HG03439 (cell line): Measurements from ENCODE around the gene DCAF17.
"Not testable (repeated sequence)": the region's sequence is repeated elsewhere in the genome, so short reads cannot be mapped to it uniquely, and the experiment has no call there.

Experiments
- ATAC-seq: cut with Tn5 transposase; IDR thresholded peaks from one replicate; pipeline ENCODE4 v1.9.1; 2021; ENCODE audit warnings: mild to moderate bottlenecking, moderate library complexity; ENCODE audit not compliant: unreplicated experiment

DCAF17 gene

DNA sequence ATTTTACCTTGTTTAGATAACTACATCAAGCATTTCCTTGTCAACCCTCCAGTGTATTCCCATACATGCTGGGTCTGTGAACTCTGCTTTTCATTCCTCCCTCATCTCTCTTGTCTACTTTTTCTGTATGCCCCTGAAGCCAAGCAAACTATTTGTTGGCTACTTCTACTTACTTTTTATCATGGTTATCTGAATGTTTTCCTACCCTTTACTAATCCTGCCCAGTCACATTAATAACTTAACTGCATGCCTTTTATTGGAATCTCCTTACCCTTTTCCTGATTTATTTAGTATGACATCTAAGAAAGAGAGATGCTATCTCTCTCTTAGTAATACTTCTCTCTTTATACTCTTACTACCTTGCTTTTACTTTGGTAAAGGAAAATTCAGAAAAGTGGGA is 17.0 kb downstream of the DCAF17 start:
- ATAC-seq = no peak

- no peak for ATAC-seq
Observed at GRCh38 chr2:171452773-171453172, 18.7 kb downstream of the DCAF17 start.

- no peak for ATAC-seq
Observed at GRCh38 chr2:171459498-171459897, 25.5 kb downstream of the DCAF17 start.

DNA sequence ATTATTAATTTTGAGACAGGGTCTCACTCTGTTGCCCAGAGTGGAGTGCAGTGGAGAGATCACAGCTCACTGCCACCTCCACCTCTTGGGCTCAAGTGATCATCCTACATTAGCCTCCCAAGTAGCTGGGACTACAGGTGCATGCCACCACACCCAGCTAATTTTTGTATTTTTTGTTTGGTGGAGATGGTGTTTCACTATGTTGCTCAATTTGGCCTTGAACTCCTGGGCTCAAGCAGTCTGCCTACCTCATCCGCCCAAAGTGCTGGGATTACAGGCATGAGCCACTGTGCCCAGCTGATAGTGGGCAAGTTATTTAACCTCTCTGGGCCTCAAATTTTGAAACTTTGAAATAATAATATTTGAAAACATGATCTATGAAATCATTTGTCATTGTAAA is 26.5 kb downstream of the DCAF17 start:
- no peak for ATAC-seq

GRCh38 chr2:171469176-171469575 is 35.1 kb downstream of the DCAF17 start:
- no peak for ATAC-seq

GRCh38 chr2:171470129-171470528 is 36.1 kb downstream of the DCAF17 start:
- ATAC-seq = no peak

DNA sequence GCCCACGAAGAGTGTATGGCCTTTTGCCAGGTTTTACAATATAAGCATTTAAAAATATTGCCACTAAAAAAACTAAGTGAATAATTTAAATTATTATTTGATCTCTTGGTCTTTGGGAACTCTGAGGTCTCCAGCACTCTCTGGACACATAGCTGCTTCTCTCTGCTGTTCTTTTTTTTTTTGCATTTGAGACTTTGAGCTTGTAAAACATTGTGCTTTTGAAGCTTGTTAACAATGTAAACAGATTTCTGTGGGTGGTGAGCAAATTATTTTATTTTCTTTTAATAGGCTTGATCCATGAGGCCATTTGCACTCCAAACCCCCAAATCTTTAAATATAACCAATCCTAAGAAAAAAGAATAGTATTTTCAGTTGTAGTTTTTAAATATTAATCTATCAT is 42.0 kb downstream of the DCAF17 start:
- ATAC-seq = no peak

GRCh38 chr2:171478345-171478744 is 44.3 kb downstream of the DCAF17 start:
- ATAC-seq = no peak

GRCh38 chr2:171479154-171479814 is 45.3 kb downstream of the DCAF17 start:
- no peak for ATAC-seq

- ATAC-seq = no peak
Observed at GRCh38 chr2:171480908-171481307, 46.9 kb downstream of the DCAF17 start.

- ATAC-seq = no peak
Observed at GRCh38 chr2:171482308-171482707, 48.3 kb downstream of the DCAF17 start.

GRCh38 chr2:171482877-171483276 is 48.9 kb downstream of the DCAF17 start:
- no peak for ATAC-seq

DNA sequence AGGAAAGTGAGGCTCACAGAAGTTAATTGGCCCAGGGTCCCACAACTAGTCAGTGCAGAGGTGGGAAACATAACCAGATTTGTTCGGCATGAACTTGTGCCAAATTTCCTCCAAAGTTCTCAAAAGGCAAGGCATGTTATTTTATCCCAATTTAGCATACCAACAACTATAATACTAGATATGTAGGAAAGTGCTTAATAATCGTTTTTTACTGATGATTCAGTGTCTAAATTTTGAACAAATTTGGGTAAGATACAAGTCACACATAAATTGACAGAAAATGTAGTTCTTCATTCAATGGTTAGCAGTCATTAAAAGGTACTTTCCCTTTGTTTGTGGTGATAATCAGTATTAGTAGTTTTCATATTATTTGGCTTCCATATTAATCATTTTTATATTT is 49.8 kb downstream of the DCAF17 start:
- ATAC-seq = no peak

DNA sequence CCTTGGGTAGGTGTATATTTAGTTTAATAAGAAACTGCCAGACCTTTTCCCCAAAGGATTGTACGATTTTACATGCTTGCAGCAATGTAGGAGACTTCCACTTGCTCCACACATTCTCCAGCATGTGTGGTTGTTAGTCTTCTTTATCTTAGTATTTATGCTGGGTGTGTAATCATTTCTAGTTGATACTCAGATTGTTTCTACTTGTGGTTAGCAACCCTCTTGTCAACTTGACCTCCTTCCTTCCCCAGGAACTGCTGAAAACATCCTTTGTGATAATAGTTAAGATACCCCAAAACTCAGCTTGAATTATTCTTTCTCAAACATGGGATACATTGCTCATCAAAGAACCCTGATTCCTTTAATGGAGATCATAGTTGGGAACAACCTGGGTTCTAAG is 51.1 kb downstream of the DCAF17 start:
- ATAC-seq = no peak

DNA sequence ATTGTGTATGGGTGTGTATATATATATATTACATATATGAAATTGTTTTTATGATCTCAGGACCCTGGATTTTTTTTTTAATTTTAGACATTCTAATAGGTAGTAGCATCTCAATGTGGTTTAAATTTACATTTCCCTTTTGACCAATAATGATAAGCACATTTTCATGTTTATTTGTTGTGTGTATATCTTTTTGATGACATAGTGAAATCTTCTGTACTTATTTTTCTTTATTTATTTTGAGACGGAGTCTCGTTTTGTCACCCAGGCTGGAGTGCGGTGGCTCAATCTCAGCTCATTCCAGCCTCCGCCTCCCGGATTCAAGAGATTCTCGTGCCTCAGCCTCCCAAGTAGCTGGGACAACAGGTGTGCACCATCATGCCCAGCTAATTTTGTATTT is 53.2 kb downstream of the DCAF17 start:
- ATAC-seq = no peak

GRCh38 chr2:171487803-171488259 is 53.8 kb downstream of the DCAF17 start:
- ATAC-seq = no peak

GRCh38 chr2:171490577-171490976 is 56.6 kb downstream of the DCAF17 start:
- ATAC-seq = no peak

DNA sequence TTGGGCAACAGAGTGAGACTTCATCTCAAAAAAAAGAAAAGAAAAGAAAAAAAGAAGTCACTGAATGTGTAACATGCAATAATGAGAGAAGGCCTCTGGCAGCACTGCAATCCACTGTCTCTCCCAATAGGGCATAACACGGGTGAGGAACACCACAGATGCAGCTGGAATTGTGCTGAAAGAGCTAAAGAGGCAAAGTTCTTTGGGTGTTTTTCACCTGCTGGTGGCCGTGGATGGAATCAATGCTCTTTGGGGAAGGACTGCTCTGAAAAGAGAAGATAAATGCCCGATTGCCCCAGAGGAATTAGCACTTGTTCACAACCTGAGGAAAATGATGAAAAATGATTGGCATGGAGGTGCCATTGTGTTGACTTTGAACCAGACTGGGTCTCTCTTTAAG is 57.3 kb downstream of the DCAF17 start:
- ATAC-seq = no peak

DNA sequence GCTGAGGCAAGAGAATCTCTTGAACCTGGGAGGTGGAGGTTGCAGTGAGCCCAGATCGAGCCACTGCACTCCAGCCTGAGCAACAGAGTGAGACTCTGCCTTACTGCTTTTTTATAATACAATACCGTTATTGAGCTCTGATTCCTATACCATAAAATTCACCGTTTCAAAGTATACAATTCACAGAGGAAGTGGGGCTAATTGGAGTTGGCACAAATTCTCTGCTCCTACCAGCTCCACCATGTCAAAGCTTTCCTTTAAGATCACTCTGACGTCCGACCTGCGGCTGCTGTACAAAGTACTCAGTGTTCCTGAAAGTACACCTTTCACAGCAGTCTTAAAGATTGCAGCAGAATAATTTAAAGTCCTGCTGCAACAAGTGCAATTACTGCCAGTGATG is 58.6 kb downstream of the DCAF17 start:
- no peak for ATAC-seq

DNA sequence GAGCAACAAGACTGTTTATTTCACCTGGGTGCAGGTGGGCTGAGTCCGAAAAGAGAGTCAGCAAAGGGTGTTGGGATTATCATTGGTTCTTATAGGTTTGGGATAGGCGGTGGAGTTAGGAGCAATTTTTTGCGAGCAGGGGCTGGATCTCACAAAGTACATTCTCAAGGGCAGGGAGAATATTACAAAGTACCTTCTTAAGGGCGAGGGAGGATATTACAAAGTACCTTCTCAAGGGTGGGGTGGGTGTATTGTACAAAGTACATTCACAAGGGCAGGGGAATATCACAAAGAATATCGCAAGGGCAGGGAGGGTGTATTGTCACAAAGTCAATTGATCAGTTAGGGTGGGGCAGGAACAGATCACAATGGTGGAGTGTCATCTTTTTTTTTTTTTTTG is 63.6 kb downstream of the DCAF17 start:
- not testable (repeated sequence) for ATAC-seq

DNA sequence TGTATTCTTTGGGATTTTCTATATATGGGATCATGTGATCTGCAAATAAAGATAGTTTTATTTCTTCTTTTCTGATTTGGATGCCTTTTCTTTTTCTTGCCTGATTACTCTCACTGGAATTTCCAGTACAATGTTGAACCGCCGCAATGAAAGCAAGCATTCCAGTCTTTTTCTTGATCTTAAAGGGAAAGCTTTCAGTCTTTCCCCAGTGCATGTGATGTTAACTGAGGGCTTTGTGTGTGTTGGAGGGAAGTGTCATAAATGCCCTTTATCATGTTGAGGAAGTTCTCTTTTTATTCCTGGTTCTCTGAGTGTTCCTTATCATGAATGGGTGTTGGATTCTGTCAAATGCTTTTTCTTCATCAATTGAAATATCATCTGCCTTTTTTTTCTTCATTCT is 71.3 kb downstream of the DCAF17 start:
- no peak for ATAC-seq

- ATAC-seq = peak; percentile 78
Observed at GRCh38 chr2:171509945-171510731, 76.1 kb downstream of the DCAF17 start.
